Right atrium auricular region (tissue), 2 donors: ENCODE data around the gene ADPRHL1. TPM values are rescaled to one million over a fixed set of nuclear protein-coding genes. Genes with fewer than 3 reads are reported as not detected.
"Not testable (repeated sequence)": the region's sequence is repeated elsewhere in the genome, so short reads cannot be mapped to it uniquely, and the experiment has no call there.

Source experiments
- DNase-seq: peaks from one replicate; pipeline ENCODE4 v3.0.0-alpha.2; 2019; ENCODE audit warnings: low spot score
- H3K27ac ChIP-seq, 2 donors: fragments of 200-600 bp; sonication (generic); 1 replicate in 1 of 2; 2 replicates in 1 of 2; pipeline ENCODE4 v1.5.1; 2016 to 2019
- H3K27me3 ChIP-seq, 2 donors: fragments of 200-600 bp; sonication (generic); one replicate each; pipeline versions ENCODE4 v1.5.1 to v1.6.0; 2017 to 2019
- H3K36me3 ChIP-seq: fragments of 200-600 bp; sonication (generic); one replicate; pipeline ENCODE4 v1.5.1; 2016
- H3K4me1 ChIP-seq, 2 donors: fragments of 200-600 bp; sonication (generic); one replicate each; pipeline versions ENCODE4 v1.5.1 to v1.6.0; 2017 to 2019
- H3K4me3 ChIP-seq, 2 donors: fragments of 200-600 bp; sonication (generic); 1 replicate in 1 of 2; 2 replicates in 1 of 2; pipeline ENCODE4 v1.5.1; 2017 to 2019; ENCODE audit warnings: mild to moderate bottlenecking in 1 of 2, moderate library complexity in 1 of 2
- H3K9me3 ChIP-seq, 2 donors: fragments of 200-600 bp; sonication (generic); one replicate each; pipeline ENCODE4 v1.5.1; 2019
- CTCF ChIP-seq, 2 donors: fragments of 200-600 bp; sonication (generic); IDR thresholded peaks; one replicate each; pipeline ENCODE4 v1.5.1; 2019; ENCODE audit warnings: antibody characterized with exemption in 2 of 2
- total RNA-seq, 2 donors: library from RNA; depleted of rRNA; stranded (reverse); fragments of >200 nt; gene quantifications; one replicate each; pipeline ENCODE4 v1.1.0, GENCODE V29; 2016

ADPRHL1 gene
- total RNA-seq, 2 donors from 2014 or later, result 222 to 329 TPM

DNA sequence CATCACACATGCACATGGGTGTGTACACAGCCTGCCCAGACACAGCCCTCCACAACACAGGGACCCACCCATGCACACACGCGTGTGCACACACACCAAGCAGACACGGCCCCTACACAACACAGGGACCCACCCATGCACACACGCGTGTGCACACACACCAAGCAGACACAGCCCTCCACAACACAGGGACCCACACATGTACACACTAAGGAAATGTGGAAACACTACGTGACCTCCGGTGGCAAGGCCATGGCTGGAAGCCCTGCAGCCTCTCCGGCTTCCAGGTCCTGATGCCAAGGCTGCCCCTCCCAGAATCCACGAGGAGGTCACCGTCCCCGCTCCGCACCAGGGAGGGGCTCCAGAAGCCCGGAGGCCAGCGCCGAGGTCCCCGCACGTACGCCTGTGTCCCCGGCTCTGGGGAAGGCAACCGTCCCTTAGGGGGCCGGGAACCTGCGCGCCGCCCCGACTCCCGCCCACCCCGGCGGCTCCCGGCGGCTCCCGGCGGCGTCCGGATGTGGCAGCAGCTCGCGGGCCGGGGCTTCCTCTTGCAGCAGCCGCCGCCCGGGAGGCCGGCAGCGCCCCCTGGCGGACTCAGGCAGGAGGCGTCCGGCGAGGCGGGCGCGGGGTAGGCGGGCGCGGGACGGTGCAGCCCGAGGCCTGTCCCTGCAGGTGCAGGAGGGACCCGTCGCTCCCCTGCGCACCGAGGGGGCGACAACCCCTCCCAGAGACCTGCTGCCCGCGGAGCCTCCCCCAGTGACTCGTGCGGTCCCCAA, 59.5 kb downstream of the ADPRHL1 start:
- Histone ChIP-seq H3K9me3 (no peaks in the 10 kb centered on the region), H3K4me3 (peak overlapping the region; percentile 68 to 70), H3K4me1 (peaks cover 0 to 25% of the 10 kb centered on the region in 2 donors), H3K27me3 (no peaks in the 10 kb centered on the region), H3K27ac (peak overlapping the region; percentile 65 to 73), H3K36me3 (no peaks in the 10 kb centered on the region)
- DNase-seq, result peak; percentile 79
- peak; percentile 94 to 95 for TF ChIP-seq CTCF (IDR thresholded peaks at IDR 0.05)

- peak overlapping the region in 1 of 2 donors; percentile 73 for H3K27ac ChIP-seq
- H3K4me1 ChIP-seq, result peaks cover 0 to 23% of the 10 kb centered on the region in 2 donors
- H3K4me3 ChIP-seq, result peak overlapping the region; percentile 68 to 70
- no peak for DNase-seq
- H3K9me3 ChIP-seq, result no peaks in the 10 kb centered on the region
- no peaks in the 10 kb centered on the region for H3K27me3 ChIP-seq
- no peaks in the 10 kb centered on the region for H3K36me3 ChIP-seq
- TF ChIP-seq CTCF (IDR thresholded peaks at IDR 0.05), result no peak
Observed at GRCh38 chr13:113393226-113393562, 60.1 kb downstream of the ADPRHL1 start.

GRCh38 chr13:113390874-113391497, 62.3 kb downstream of the ADPRHL1 start:
- H3K4me1 ChIP-seq, result peaks cover 0 to 16% of the 10 kb centered on the region in 2 donors
- no peak overlapping the region for H3K4me3 ChIP-seq
- H3K27me3 ChIP-seq, result no peaks in the 10 kb centered on the region
- H3K36me3 ChIP-seq, result no peaks in the 10 kb centered on the region
- TF ChIP-seq CTCF (IDR thresholded peaks at IDR 0.05), result no peak
- DNase-seq, result no peak
- H3K9me3 ChIP-seq, result no peaks in the 10 kb centered on the region
- no peak overlapping the region for H3K27ac ChIP-seq

GRCh38 chr13:113389586-113389985, 63.7 kb downstream of the ADPRHL1 start:
- DNase-seq, result peak; percentile 42
- not testable (repeated sequence) for H3K36me3 ChIP-seq, H3K27ac ChIP-seq, H3K27me3 ChIP-seq, H3K4me3 ChIP-seq, H3K9me3 ChIP-seq
- peaks cover 0 to 16% of the 10 kb centered on the region in 2 donors for H3K4me1 ChIP-seq

- Histone ChIP-seq H3K36me3 (no peaks in the 10 kb centered on the region), H3K9me3 (peaks cover 0 to 3% of the 10 kb centered on the region in 2 donors), H3K27me3 (no peaks in the 10 kb centered on the region), H3K4me3 (no peak overlapping the region), H3K4me1 (no peaks in the 10 kb centered on the region), H3K27ac (no peak overlapping the region)
- DNase-seq, result no peak
- TF ChIP-seq CTCF (IDR thresholded peaks at IDR 0.05), result no peak
Observed at GRCh38 chr13:113387396-113387795, 65.9 kb downstream of the ADPRHL1 start.

DNA sequence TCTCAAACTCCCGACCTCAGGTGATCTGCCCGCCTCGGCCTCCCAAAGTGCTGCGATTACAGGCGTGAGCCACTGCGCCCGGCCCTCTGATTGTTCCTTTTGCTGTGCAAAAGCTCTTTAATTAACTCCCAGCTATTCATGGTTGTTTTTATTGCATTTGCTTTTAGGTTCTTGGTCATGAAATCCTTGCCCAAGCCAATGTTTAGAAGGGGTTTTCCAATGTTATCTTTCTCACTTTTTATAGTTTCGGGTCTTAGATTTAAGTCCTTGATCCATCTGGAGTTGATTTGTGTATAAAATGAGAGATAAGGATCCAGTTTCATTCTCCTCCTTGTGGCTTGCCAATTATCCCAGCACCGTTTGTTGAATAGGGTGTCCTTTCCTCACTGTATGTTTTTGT, 70.2 kb downstream of the ADPRHL1 start:
- no peak overlapping the region for H3K4me3 ChIP-seq
- no peak overlapping the region for H3K27ac ChIP-seq
- H3K27me3 ChIP-seq, result no peaks in the 10 kb centered on the region
- no peaks in the 10 kb centered on the region for H3K36me3 ChIP-seq
- peaks cover 0 to 8% of the 10 kb centered on the region in 2 donors for H3K9me3 ChIP-seq
- no peak for TF ChIP-seq CTCF (IDR thresholded peaks at IDR 0.05)
- no peak for DNase-seq
- H3K4me1 ChIP-seq, result no peaks in the 10 kb centered on the region

DNA sequence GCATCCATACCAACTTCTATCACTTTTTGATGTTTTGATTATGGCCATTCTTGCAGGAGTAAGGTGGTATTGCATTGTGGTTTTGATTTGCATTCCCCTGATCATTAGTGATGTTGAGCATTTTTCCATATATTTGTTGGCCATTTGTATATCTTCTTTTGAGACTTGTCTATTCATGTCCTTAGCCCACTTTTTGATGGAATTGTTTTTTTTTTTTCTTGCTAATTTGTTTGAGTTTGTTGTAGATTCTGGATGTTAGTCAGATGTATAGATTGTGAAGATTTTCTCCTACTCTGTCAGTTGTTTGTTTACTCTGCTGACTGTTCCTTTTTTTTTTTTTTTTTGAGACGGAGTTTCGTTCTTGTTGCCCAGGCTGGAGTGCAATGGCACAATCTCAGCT, 70.7 kb downstream of the ADPRHL1 start:
- not testable (repeated sequence) for H3K27me3 ChIP-seq, H3K9me3 ChIP-seq, H3K27ac ChIP-seq, H3K4me3 ChIP-seq, H3K4me1 ChIP-seq, H3K36me3 ChIP-seq, DNase-seq
